Measurements from ENCODE around the gene HS3ST6. TPM values are rescaled to one million over a fixed set of nuclear protein-coding genes. Genes with fewer than 3 reads are reported as not detected.

The HS3ST6 gene
- polyA plus RNA-seq, 4 donors = 0.04 TPM; not detected in 3

DNA sequence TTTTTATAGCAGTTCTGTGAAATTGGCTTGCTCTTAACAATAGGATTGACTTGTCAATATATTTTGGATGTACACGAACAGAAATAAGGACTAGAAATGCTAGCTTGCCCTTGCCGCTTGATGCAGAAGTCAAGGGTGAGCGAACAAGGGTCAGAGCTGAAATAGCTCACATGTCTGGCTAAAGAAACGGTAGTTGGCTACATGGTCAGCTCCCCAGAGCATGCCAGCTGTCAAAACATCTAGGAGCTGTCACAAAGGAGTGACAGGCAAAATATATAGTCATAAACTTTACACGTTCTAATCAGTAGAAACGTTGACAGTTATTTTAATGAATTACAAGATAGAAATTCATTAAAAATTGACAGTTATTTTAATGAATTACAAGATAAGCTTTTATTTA is 43.4 kb downstream of the HS3ST6 start:
- 47 to 56% (median 48%) methylated on average over 6 of the region's 6 CpGs for WGBS, 3 donors
- Histone ChIP-seq H3K36me3 (ENCODE audit: control insufficient read depth in 3 of 3, insufficient read depth in 2 of 3, low read depth in 1 of 3, low read length in 3 of 3) (no peaks in the 10 kb centered on the region), H3K27ac (ENCODE audit: low read depth in 1 of 3, low read length in 2 of 3) (no peak overlapping the region), H3K9me3 (ENCODE audit: control insufficient read depth in 2 of 2, insufficient read depth in 1 of 2, low read depth in 1 of 2, low read length in 1 of 2) (no peaks in the 10 kb centered on the region), H3K4me1 (ENCODE audit: control insufficient read depth in 3 of 3, insufficient read depth in 2 of 3, low read depth in 1 of 3, low read length in 2 of 3) (no peaks in the 10 kb centered on the region), H3K27me3 (ENCODE audit: control insufficient read depth in 3 of 3, insufficient read depth in 3 of 3, low read length in 3 of 3) (peaks cover 0 to 26% (median 6%) of the 10 kb centered on the region in 3 donors), H3K4me3 (ENCODE audit: low read depth in 1 of 3, low read length in 3 of 3) (no peak overlapping the region)
- DNase-seq (no peak), FAIRE-seq (no peak)

DNA sequence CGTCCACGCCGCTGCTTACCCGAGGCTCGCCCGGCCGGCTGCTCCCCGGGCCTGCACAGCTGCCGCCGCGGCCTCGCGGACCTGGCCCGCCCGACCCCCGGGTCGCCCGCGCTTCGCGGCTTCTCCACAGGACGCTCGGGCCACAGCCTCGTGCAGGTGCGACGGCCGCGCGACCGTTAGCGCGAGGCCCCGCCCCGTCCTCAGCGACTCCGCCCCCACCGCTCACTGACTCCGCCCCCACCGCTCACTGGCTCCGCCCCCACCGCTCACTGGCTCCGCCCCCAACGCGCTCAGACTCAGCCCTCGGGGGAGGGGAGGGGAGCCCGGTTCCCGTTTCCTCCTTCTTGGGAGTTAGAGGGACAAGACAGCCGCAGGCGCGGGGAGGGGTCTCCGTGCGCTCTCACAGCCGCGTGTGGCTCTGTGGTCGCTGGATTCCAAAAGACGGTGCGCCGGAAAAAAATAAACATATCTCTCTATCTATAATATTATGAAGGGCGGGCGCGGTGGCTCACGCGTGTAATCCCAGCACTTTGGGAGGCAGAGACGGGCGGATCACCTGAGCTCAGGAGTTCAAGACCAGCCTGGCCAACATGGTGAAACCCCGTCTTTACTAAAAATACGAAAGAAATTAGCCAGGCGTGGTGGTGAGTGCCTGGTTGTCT is 46.1 kb downstream of the HS3ST6 start, which contains the start of gene MEIOB:
TSS of gene MEIOB (minus strand) at position 191 of the 662 bp plus-strand sequence. CDS start 3,989 bp downstream, outside the sequence.
- Histone ChIP-seq H3K4me3 (ENCODE audit: low read depth in 1 of 3, low read length in 3 of 3) (peak within 1 kb of the TSS in 2 of 3 donors; percentile 29 to 45), H3K36me3 (ENCODE audit: control insufficient read depth in 3 of 3, insufficient read depth in 2 of 3, low read depth in 1 of 3, low read length in 3 of 3) (no peaks in the 10 kb centered on the region), H3K27ac (ENCODE audit: low read depth in 1 of 3, low read length in 2 of 3) (no peak within 1 kb of the TSS), H3K4me1 (ENCODE audit: control insufficient read depth in 3 of 3, insufficient read depth in 2 of 3, low read depth in 1 of 3, low read length in 2 of 3) (no peaks in the 10 kb centered on the region), H3K9me3 (ENCODE audit: control insufficient read depth in 2 of 2, insufficient read depth in 1 of 2, low read depth in 1 of 2, low read length in 1 of 2) (no peaks in the 10 kb centered on the region), H3K27me3 (ENCODE audit: control insufficient read depth in 3 of 3, insufficient read depth in 3 of 3, low read length in 3 of 3) (peaks cover 0 to 19% (median 4%) of the 10 kb centered on the region in 3 donors)
- DNase-seq (peak; percentile 46 to 57), FAIRE-seq (no peak)
- WGBS, 3 donors = 7 to 11% (median 11%) methylated on average over 49 to 68 of the region's 68 CpGs

GRCh38 chr16:1870365-1871082 is 47.7 kb downstream of the HS3ST6 start:
- Histone ChIP-seq H3K4me3 (ENCODE audit: low read depth in 1 of 3, low read length in 3 of 3) (no peak overlapping the region), H3K27me3 (ENCODE audit: control insufficient read depth in 3 of 3, insufficient read depth in 3 of 3, low read length in 3 of 3) (peaks cover 0 to 16% (median 3%) of the 10 kb centered on the region in 3 donors), H3K9me3 (ENCODE audit: control insufficient read depth in 2 of 2, insufficient read depth in 1 of 2, low read depth in 1 of 2, low read length in 1 of 2) (no peaks in the 10 kb centered on the region), H3K4me1 (ENCODE audit: control insufficient read depth in 3 of 3, insufficient read depth in 2 of 3, low read depth in 1 of 3, low read length in 2 of 3) (no peaks in the 10 kb centered on the region), H3K36me3 (ENCODE audit: control insufficient read depth in 3 of 3, insufficient read depth in 2 of 3, low read depth in 1 of 3, low read length in 3 of 3) (no peaks in the 10 kb centered on the region), H3K27ac (ENCODE audit: low read depth in 1 of 3, low read length in 2 of 3) (no peak overlapping the region)
- FAIRE-seq (no peak), DNase-seq (no peak)
- 38 to 53% (median 42%) methylated on average over 9 of the region's 9 CpGs for WGBS, 3 donors

DNA sequence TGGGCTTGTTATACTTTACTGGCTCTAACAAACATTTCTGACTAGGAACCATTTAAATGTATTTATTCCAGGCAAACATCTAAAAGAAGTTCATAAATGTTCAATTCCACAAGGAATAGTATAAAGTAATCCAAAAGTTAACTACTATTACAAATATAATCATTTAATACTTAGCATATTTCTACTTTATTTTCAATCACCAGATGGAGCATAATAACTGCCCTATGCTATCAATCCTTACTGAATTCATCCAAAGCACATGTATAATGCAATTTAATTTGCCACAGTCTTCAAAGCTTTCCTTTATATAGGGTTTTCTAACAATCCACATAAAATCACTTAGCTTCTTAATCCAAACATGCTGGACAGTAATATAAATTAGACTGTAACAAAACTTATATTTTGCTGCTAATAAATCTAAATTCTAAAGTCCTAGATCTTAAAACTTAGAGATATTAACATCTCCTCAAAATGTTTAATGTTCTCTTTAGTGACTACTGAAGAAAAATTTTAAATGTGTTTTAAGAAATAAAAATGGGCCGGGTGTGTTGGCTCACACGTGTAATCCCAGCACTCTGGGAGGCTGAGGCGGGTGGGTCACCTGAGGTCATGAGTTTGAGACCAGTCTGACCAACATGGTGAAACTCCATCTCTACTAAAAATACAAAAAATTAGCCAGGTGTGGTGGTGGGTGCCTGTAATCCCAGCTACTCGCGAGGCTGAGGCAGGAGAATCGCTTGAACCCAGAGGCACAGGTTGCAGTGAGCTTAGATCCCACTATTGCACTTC is 52.1 kb downstream of the HS3ST6 start:
- H3K4me3 ChIP-seq (ENCODE audit: low read depth in 1 of 3, low read length in 3 of 3) = no peak overlapping the region
- WGBS, 3 donors = 56 to 71% (median 59%) methylated on average over 5 to 6 of the region's 6 CpGs
- H3K27ac ChIP-seq (ENCODE audit: low read depth in 1 of 3, low read length in 2 of 3) = no peak overlapping the region
- no peaks in the 10 kb centered on the region for H3K4me1 ChIP-seq (ENCODE audit: control insufficient read depth in 3 of 3, insufficient read depth in 2 of 3, low read depth in 1 of 3, low read length in 2 of 3)
- DNase-seq (no peak), FAIRE-seq (no peak)
- no peaks in the 10 kb centered on the region for H3K27me3 ChIP-seq (ENCODE audit: control insufficient read depth in 3 of 3, insufficient read depth in 3 of 3, low read length in 3 of 3)
- no peaks in the 10 kb centered on the region for H3K36me3 ChIP-seq (ENCODE audit: control insufficient read depth in 3 of 3, insufficient read depth in 2 of 3, low read depth in 1 of 3, low read length in 3 of 3)
- no peaks in the 10 kb centered on the region for H3K9me3 ChIP-seq (ENCODE audit: control insufficient read depth in 2 of 2, insufficient read depth in 1 of 2, low read depth in 1 of 2, low read length in 1 of 2)

DNA sequence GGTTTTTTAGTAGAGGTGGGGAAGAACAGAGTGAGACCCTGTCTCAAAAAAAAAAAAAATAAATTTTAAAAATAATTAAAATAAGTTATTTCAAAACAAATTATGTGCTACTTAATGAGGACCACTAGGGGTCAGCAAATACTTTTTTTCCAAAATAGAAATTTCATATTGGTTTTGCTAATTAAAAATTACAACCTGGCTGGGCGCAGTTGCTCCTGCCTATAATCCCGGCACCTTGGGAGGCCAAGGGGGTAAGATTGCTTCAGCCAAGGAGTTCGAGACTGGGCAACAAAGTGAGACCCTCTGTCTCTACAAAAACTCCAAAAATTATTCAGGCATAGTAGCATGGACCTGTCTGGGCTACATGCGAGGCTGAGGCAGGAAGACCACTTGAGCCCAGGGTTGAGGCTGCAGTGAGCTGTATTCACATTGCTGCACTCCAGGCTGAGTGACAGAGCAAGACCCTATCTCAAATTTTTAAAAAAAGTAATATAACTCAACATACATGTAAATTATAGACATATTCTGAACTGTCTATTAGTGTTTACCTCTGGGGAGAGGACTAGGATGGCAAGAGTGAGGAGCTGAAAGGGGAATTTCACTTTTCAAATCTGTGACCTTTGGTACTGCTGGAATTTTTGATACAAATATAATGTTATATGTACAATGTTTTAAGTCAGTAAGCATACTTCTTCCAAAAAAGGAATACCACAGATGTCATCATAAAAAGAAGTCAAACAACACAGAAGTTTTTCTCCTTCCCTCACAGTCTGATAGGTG is 54.3 kb downstream of the HS3ST6 start:
- H3K4me3 ChIP-seq (ENCODE audit: low read depth in 1 of 3, low read length in 3 of 3) = no peak overlapping the region
- no peaks in the 10 kb centered on the region for H3K9me3 ChIP-seq (ENCODE audit: control insufficient read depth in 2 of 2, insufficient read depth in 1 of 2, low read depth in 1 of 2, low read length in 1 of 2)
- peaks cover 0 to 2% (median 0%) of the 10 kb centered on the region in 3 donors for H3K27me3 ChIP-seq (ENCODE audit: control insufficient read depth in 3 of 3, insufficient read depth in 3 of 3, low read length in 3 of 3)
- DNase-seq (peak; percentile 47 to 59), FAIRE-seq (no peak)
- 15 to 21% (median 17%) methylated on average over 4 of the region's 4 CpGs for WGBS, 3 donors
- peaks cover 0 to 8% (median 3%) of the 10 kb centered on the region in 3 donors for H3K4me1 ChIP-seq (ENCODE audit: control insufficient read depth in 3 of 3, insufficient read depth in 2 of 3, low read depth in 1 of 3, low read length in 2 of 3)
- H3K36me3 ChIP-seq (ENCODE audit: control insufficient read depth in 3 of 3, insufficient read depth in 2 of 3, low read depth in 1 of 3, low read length in 3 of 3) = no peaks in the 10 kb centered on the region
- H3K27ac ChIP-seq (ENCODE audit: low read depth in 1 of 3, low read length in 2 of 3) = no peak overlapping the region

DNA sequence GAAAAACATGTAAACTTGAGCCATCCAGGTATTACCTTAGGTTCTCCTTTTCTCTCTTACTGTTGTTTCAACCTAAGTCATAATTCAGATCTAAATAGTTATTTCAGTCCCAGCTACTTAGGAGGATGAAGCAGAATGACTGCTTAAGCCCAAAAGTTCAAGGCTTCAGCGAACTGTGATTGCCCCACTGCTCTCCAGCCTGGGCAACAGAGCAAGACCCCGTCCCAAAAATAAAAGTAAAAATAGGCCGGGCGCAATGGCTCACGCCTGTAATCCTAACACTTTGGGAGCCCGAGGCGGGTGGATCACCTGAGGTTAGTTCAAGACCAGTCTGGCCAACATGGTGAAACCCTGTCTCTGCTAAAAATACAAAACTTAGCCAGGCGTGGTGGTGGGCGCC is 55.8 kb downstream of the HS3ST6 start:
- Histone ChIP-seq H3K4me1 (ENCODE audit: control insufficient read depth in 3 of 3, insufficient read depth in 2 of 3, low read depth in 1 of 3, low read length in 2 of 3) (peaks cover 0 to 10% (median 3%) of the 10 kb centered on the region in 3 donors), H3K27ac (ENCODE audit: low read depth in 1 of 3, low read length in 2 of 3) (no peak overlapping the region), H3K27me3 (ENCODE audit: control insufficient read depth in 3 of 3, insufficient read depth in 3 of 3, low read length in 3 of 3) (peaks cover 0 to 6% (median 0%) of the 10 kb centered on the region in 3 donors), H3K36me3 (ENCODE audit: control insufficient read depth in 3 of 3, insufficient read depth in 2 of 3, low read depth in 1 of 3, low read length in 3 of 3) (no peaks in the 10 kb centered on the region), H3K4me3 (ENCODE audit: low read depth in 1 of 3, low read length in 3 of 3) (no peak overlapping the region), H3K9me3 (ENCODE audit: control insufficient read depth in 2 of 2, insufficient read depth in 1 of 2, low read depth in 1 of 2, low read length in 1 of 2) (no peaks in the 10 kb centered on the region)
- WGBS, 3 donors = 88 to 96% (median 93%) methylated on average over 7 to 9 of the region's 9 CpGs
- no peak for DNase-seq
- no peak for FAIRE-seq

DNA sequence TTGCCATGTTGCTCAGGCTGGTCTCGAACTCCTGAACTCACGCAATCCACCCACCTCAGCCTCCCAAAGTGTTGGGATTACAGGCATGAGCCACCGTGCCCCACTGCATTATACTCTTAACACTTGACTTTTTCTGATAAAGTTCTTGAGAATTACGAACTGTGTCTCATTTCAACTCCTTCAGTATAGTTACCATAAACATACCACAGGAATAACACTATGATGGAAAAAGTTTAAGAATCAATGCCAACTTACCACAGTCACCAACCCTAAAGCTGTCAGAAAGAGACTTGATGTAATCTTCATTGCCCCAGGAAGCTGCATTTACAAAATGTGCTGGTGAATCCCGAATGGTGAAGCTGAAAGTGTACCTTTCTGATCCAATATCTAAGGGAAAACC is 56.5 kb downstream of the HS3ST6 start:
- DNase-seq (no peak), FAIRE-seq (no peak)
- no peak overlapping the region for H3K27ac ChIP-seq (ENCODE audit: low read depth in 1 of 3, low read length in 2 of 3)
- H3K27me3 ChIP-seq (ENCODE audit: control insufficient read depth in 3 of 3, insufficient read depth in 3 of 3, low read length in 3 of 3) = peaks cover 0 to 6% (median 4%) of the 10 kb centered on the region in 3 donors
- no peaks in the 10 kb centered on the region for H3K36me3 ChIP-seq (ENCODE audit: control insufficient read depth in 3 of 3, insufficient read depth in 2 of 3, low read depth in 1 of 3, low read length in 3 of 3)
- no peaks in the 10 kb centered on the region for H3K9me3 ChIP-seq (ENCODE audit: control insufficient read depth in 2 of 2, insufficient read depth in 1 of 2, low read depth in 1 of 2, low read length in 1 of 2)
- peaks cover 0 to 10% (median 3%) of the 10 kb centered on the region in 3 donors for H3K4me1 ChIP-seq (ENCODE audit: control insufficient read depth in 3 of 3, insufficient read depth in 2 of 3, low read depth in 1 of 3, low read length in 2 of 3)
- 76 to 86% (median 81%) methylated on average over 5 of the region's 5 CpGs for WGBS, 3 donors
- H3K4me3 ChIP-seq (ENCODE audit: low read depth in 1 of 3, low read length in 3 of 3) = no peak overlapping the region
